Testis (tissue), 3 donors: Measurements from ENCODE around the gene IL9. TPM values are rescaled to one million over a fixed set of nuclear protein-coding genes. Genes with fewer than 3 reads are reported as not detected.

ENCODE experiments used
- DNase-seq: peaks from one replicate; pipeline ENCODE4 v3.0.0-alpha.2; 2019
- H3K27ac ChIP-seq, 2 donors: fragments of 200-600 bp; sonication (generic); one replicate each; pipeline ENCODE4 v1.5.1; 2019
- H3K27me3 ChIP-seq: fragments of 200-600 bp; sonication (generic); one replicate; pipeline ENCODE4 v1.5.1; 2019
- H3K36me3 ChIP-seq: fragments of 200-600 bp; sonication (generic); one replicate; pipeline ENCODE4 v1.5.1; 2017; ENCODE audit warnings: low read depth; ENCODE audit errors: missing control alignments
- H3K4me1 ChIP-seq: fragments of 200-600 bp; sonication (generic); one replicate; pipeline ENCODE4 v1.5.1; 2019
- H3K4me3 ChIP-seq, 2 donors: fragments of 200-600 bp; sonication (generic); one replicate each; pipeline ENCODE4 v1.5.1; 2017 to 2019
- H3K9me3 ChIP-seq: fragments of 200-600 bp; sonication (generic); one replicate; pipeline ENCODE4 v1.5.1; 2017
- POLR2A ChIP-seq: fragments of 450-650 bp; IDR thresholded peaks from one replicate; pipeline ENCODE4 v1.6.1; 2017; ENCODE audit warnings: antibody characterized with exemption, mild to moderate bottlenecking, moderate library complexity
- WGBS, 2 donors: methylation state at CpG; one replicate each; pipeline ENCODE4 v1.1.5; 2018; 5-methylcytosine and 5-hydroxymethylcytosine counted together
- intact Hi-C: fragments of 100-400 bp; cut with DNase I; formaldehyde crosslinking; loops from one replicate; pipeline ENCODE4 v1.15.1; 2023; ENCODE audit warnings: low total_unique reads
- polyA plus RNA-seq: library from polyadenylated mRNA; stranded (reverse); fragments of 350-450 nt; fragmentation: Illumina TruSeq; extraction: RNeasy Lipid Tissue Mini Kit (QIAGEN cat#74804); gene quantifications from one replicate; pipeline ENCODE4 v1.2.3, GENCODE V29; 2014; ENCODE audit warnings: low read depth, low replicate concordance; ENCODE audit not compliant: insufficient read depth
- total RNA-seq, 2 donors: library from RNA; depleted of rRNA; stranded (reverse); fragments of >200 nt; gene quantifications; one replicate each; pipeline ENCODE4 v1.2.3, GENCODE V29; 2016
- TF ChIP-seq, protein P1 (sequence below), 3 experiments: fragments of 450-650 bp in 2 of 3; fragments of 200-600 bp in 1 of 3; sonication (generic) in 1 of 3; IDR thresholded peaks; one replicate each; pipeline ENCODE4 v1.5.1; 2016 to 2019; ENCODE audit warnings: antibody characterized with exemption in 3 of 3, mild to moderate bottlenecking in 2 of 3, moderate library complexity in 1 of 3

IL9 gene
- total and polyA plus RNA-seq, 3 donors from 2014 or later = not detected

DNA sequence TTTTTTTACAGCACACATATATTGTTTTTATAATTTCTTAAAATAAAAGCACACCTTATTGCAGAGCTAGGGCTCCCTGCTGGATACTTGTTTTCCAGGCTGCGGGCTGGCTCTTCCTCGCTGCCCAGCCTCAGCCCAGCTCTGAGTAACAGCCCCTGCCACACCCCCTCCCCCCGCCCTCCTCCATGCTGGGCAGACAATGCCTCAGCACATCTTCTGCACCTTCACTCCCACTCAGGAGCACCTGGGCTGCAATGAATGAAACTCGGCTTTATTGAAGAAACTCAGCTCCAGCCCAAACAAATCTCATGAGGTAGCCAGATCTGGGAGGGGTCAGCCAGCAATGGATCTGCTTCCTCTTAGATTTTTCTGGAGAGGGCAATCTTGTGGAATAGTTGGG is 9.5 kb downstream of the IL9 start:
- WGBS, 2 donors = 56 to 69% methylated on average over 4 of the region's 4 CpGs
- no peak overlapping the region for H3K27ac ChIP-seq
- intact Hi-C loops = no loop called here
- no peaks in the 10 kb centered on the region for H3K4me1 ChIP-seq
- H3K4me3 ChIP-seq = no peak overlapping the region
- no peaks in the 10 kb centered on the region for H3K36me3 ChIP-seq
- no peaks in the 10 kb centered on the region for H3K27me3 ChIP-seq
- H3K9me3 ChIP-seq = no peaks in the 10 kb centered on the region
- TF ChIP-seq, protein P1, sequence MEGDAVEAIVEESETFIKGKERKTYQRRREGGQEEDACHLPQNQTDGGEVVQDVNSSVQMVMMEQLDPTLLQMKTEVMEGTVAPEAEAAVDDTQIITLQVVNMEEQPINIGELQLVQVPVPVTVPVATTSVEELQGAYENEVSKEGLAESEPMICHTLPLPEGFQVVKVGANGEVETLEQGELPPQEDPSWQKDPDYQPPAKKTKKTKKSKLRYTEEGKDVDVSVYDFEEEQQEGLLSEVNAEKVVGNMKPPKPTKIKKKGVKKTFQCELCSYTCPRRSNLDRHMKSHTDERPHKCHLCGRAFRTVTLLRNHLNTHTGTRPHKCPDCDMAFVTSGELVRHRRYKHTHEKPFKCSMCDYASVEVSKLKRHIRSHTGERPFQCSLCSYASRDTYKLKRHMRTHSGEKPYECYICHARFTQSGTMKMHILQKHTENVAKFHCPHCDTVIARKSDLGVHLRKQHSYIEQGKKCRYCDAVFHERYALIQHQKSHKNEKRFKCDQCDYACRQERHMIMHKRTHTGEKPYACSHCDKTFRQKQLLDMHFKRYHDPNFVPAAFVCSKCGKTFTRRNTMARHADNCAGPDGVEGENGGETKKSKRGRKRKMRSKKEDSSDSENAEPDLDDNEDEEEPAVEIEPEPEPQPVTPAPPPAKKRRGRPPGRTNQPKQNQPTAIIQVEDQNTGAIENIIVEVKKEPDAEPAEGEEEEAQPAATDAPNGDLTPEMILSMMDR (IDR thresholded peaks at IDR 0.05) = no peak
- DNase-seq = no peak

DNA sequence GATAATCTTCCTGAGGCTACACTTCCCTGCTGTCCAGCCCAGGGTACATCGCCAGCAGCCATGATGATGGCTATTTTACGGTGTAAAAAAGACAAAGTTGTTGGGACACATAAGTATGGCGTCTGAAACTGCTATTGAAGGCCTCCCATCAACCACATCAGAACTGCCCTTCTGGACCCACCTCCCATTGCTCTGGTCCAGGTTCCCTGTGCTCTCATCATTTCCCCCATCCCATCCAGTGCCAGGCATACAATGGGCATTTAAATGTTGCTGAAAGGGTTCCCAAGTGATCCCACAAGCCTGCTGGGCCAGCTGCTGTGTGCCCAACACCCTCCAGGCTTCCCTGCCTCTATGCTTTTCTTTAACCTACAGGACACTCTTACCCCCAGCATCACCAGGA is 10.6 kb downstream of the IL9 start:
- Histone ChIP-seq H3K27ac (no peak overlapping the region), H3K9me3 (no peaks in the 10 kb centered on the region), H3K4me1 (no peaks in the 10 kb centered on the region), H3K27me3 (no peaks in the 10 kb centered on the region), H3K36me3 (no peaks in the 10 kb centered on the region), H3K4me3 (no peak overlapping the region)
- TF ChIP-seq, protein P1 (IDR thresholded peaks at IDR 0.05) = no peak
- no peak for TF ChIP-seq POLR2A
- 94 to 100% methylated on average over 3 of the region's 3 CpGs for WGBS, 2 donors
- intact Hi-C loops = no loop called here
- DNase-seq = no peak

DNA sequence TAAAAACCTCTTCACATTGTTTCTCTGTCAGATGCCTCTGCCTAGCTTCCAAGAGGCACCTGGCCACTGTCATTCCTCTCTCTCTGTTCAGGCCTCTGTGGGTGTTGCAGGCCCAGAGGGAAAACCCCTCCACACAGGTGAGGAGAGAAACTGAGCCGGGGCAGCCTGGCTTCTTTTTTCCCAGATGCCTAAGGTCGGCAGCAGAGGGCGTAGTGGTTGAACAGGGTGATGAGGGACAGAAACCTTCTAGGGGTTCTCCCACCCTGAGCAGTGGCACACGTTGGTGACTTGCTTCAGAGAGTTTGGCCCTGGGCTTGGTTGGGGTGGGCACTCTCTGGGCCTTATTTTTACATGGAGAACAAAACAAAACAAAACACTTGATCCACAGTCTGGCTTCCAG is 12.2 kb downstream of the IL9 start:
- intact Hi-C loops = no loop called here
- WGBS, 2 donors = 69 to 70% methylated on average over 4 of the region's 4 CpGs

DNA sequence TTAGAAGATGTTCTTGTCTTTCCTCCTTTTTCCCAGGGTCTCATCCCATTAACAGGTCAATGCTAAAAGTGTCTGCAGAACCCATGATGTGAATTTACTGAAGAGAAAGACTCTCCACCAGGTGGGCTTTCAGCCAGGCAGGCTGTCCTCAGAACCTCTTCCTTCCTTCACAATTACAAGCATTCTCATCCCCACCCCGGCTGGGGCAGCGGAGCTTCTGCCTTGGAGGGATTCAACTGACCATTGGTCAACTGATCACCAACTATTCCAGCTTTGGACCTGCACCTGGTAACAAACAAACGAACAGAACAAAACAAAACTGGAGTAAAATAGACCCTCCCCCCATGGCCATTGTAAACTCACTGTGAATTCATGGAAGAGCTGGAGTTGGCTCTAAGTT is 12.6 kb downstream of the IL9 start:
- Histone ChIP-seq H3K27ac (no peak overlapping the region), H3K36me3 (no peaks in the 10 kb centered on the region), H3K4me1 (no peaks in the 10 kb centered on the region), H3K4me3 (no peak overlapping the region), H3K27me3 (no peaks in the 10 kb centered on the region), H3K9me3 (no peaks in the 10 kb centered on the region)
- TF ChIP-seq POLR2A = no peak
- TF ChIP-seq, protein P1 (IDR thresholded peaks at IDR 0.05) = no peak
- WGBS, 2 donors = 83 to 93% methylated on average over 3 of the region's 3 CpGs
- no peak for DNase-seq
- intact Hi-C loops = no loop called here

More for the DNA sequence above, 12.2 kb downstream of the IL9 start:
- no peak for DNase-seq
- H3K9me3 ChIP-seq = no peaks in the 10 kb centered on the region
- TF ChIP-seq, protein P1 (IDR thresholded peaks at IDR 0.05) = no peak
- no peak for TF ChIP-seq POLR2A
- H3K36me3 ChIP-seq = no peaks in the 10 kb centered on the region
- H3K27ac ChIP-seq = no peak overlapping the region
- H3K27me3 ChIP-seq = no peaks in the 10 kb centered on the region
- H3K4me1 ChIP-seq = no peaks in the 10 kb centered on the region
- H3K4me3 ChIP-seq = no peak overlapping the region

DNA sequence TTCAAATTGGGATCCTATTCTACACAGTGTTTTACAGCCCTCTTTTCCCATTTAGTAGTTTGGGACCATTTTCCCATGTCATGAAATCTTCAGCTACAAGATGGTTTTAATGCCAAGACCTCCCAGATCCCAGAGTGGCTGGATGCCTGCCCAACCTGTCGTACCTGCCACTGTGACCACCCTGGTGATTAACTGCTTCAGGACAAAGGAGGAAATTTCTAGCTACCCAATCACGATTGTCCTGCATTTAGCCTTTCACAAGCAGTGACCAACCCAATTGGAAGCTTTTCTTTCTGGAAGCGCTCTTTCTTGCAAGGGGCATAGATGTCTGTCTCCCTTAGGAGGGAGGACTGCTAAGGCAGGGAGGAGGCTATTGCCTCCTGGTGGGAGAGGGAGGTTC is 13.8 kb downstream of the IL9 start:
- Histone ChIP-seq H3K4me3 (no peak overlapping the region), H3K36me3 (no peaks in the 10 kb centered on the region), H3K4me1 (no peaks in the 10 kb centered on the region), H3K27me3 (no peaks in the 10 kb centered on the region), H3K27ac (no peak overlapping the region), H3K9me3 (no peaks in the 10 kb centered on the region)
- no peak for DNase-seq
- intact Hi-C loops = no loop called here
- WGBS, 2 donors = 70 to 78% methylated on average over 3 of the region's 3 CpGs
- TF ChIP-seq, protein P1 (IDR thresholded peaks at IDR 0.05) = no peak
- no peak for TF ChIP-seq POLR2A
